ENCODE data around the gene BSG. TPM values are rescaled to one million over a fixed set of nuclear protein-coding genes. Genes with fewer than 3 reads are reported as not detected.

BSG gene
- total and polyA plus RNA-seq, 9 of the 15 experiments (the other 6 are each of a cell fraction or from before 2014, with no cell fraction given), result 4.6 to 495 (median 187) TPM

GRCh38 chr19:575527-576506 lies 3.4 kb downstream of the BSG start:
- no peak for FAIRE-seq
- 58% methylated on average over 25 of the region's 38 CpGs for WGBS (ENCODE audit: insufficient coverage, low coverage, missing lambda C conversion rate)
- in situ Hi-C loops (cut with MboI), result no loop called here
- TF ChIP-seq MNT (conservative IDR thresholded peaks at IDR 0.05) (peak; percentile 32 to 46), ZNF444 (CRISPR knock-in tag; IDR thresholded peaks at IDR 0.05) (no peak), FOXJ2 (tag; IDR thresholded peaks at IDR 0.05) (0 out of 2 replicates have a peak, but pooled peaks have one; percentile 22), POLR2G (IDR thresholded peaks at IDR 0.05; ENCODE audit: low read depth, low read length) (0 out of 2 replicates have a peak, but pooled peaks have one; percentile 21), TAF1 (IDR thresholded peaks at IDR 0.05; ENCODE audit: control insufficient read depth, extremely low read depth, insufficient read depth, low read length, severe bottlenecking) (no peak), MYC (IDR thresholded peaks at IDR 0.05; ENCODE audit: low read depth, low read length) (no peak), MYC (CRISPR knock-in tag; IDR thresholded peaks at IDR 0.05; ENCODE audit: borderline replicate concordance, low read depth) (0 out of 2 replicates have a peak, but pooled peaks have one; percentile 26), THAP12 (CRISPR knock-in tag; IDR thresholded peaks at IDR 0.05) (no peak), GTF2B (IDR thresholded peaks at IDR 0.05; ENCODE audit: extremely low read depth, insufficient read length) (no peak), ZBTB33 (CRISPR knock-in tag; IDR thresholded peaks at IDR 0.05) (peak; percentile 23; the same call in 1 of the 2 replicates)

More at GRCh38 chr19:575527-576506, 3.4 kb downstream of the BSG start:
- Histone ChIP-seq H3K4me3 (peak overlapping the region; percentile 99; the same call in 1 of the 2 replicates), H3K27ac (ENCODE audit: extremely low read depth, low read depth, low read length) (peak overlapping the region; percentile 73; the same call in 2 of the 3 replicates), H3K79me2 (ENCODE audit: control insufficient read depth, insufficient read depth, low read length) (peaks cover 85% of the 10 kb centered on the region), H3K36me3 (ENCODE audit: control insufficient read depth, insufficient read depth, low read length) (peaks cover 50% of the 10 kb centered on the region; the same call in 2 of the 3 replicates), H3K4me2 (ENCODE audit: insufficient read depth, low read length) (peak overlapping the region; percentile 79), H2AFZ (ENCODE audit: low read depth, low read length) (no peak overlapping the region), H3K27me3 (ENCODE audit: control insufficient read depth in 2 of 2, insufficient read depth in 2 of 2, low read length in 2 of 2) (no peaks in the 10 kb centered on the region), H3K4me1 (replicated peaks in 1 of 2; ENCODE audit: control insufficient read depth in 2 of 2, insufficient read depth in 2 of 2, low read length in 2 of 2) (peaks cover 28 to 87% of the 10 kb centered on the region in 2 experiments), H4K20me1 (replicated peaks; ENCODE audit: control insufficient read depth, insufficient read depth, low read length) (peaks cover 63% of the 10 kb centered on the region), H3K9me3 (replicated peaks; ENCODE audit: control insufficient read depth, insufficient read depth, low read depth, low read length) (no peaks in the 10 kb centered on the region), H3K9ac (ENCODE audit: insufficient read depth in 1 of 2, low read depth in 2 of 2, low read length in 2 of 2) (peak overlapping the region in 1 of 2 experiments; percentile 95; a peak in 2 of 4 replicates), H3K9me1 (ENCODE audit: control insufficient read depth, insufficient read depth, low read length) (peaks cover 15% of the 10 kb centered on the region)
- peak; percentile 7; the same call in 1 of the 3 replicates for ATAC-seq
- no TSS peak for BruUV-seq (replicated peaks)
- peak; percentile 53 to 69 (median 57) for DNase-seq (ENCODE audit: extremely low read depth in 1 of 4, low spot score in 3 of 4)
- POLR2A ChIA-PET, result interaction anchor here (0.5 to 2.3 kb wide), 5 partner anchors 9 to 49 kb away, joined by 3 to 41 read pairs (median 7); partner anchors contain the start of gene HCN2
- intact Hi-C loops (cut with micrococcal nuclease), result loop anchor here (2.0 kb wide), 1 partner anchor 29 kb away; no protein-coding TSS in a partner anchor
- CTCF ChIA-PET (ENCODE audit: low intra/inter-chr PET ratio), result no interaction called here
